Smooth muscle cell (in vitro differentiated cells): ENCODE data around the gene HCN3. TPM values are rescaled to one million over a fixed set of nuclear protein-coding genes. Genes with fewer than 3 reads are reported as not detected.

Source experiments
- DNase-seq: peaks from one replicate; lab custom pipeline; 2025; ENCODE audit not compliant: unreplicated experiment; lab: John Stamatoyannopoulos, UW
- H2AFZ ChIP-seq: fragments of 200-600 bp; sonication (generic); 2 replicates; pipeline ENCODE4 v1.6.0; 2016; ENCODE audit warnings: antibody characterized with exemption, low read depth, mild to moderate bottlenecking
- H3F3A ChIP-seq: fragments of 200-600 bp; sonication (generic); 2 replicates; pipeline ENCODE4 v1.6.0; 2017; ENCODE audit warnings: antibody characterized with exemption, low read depth
- H3K27ac ChIP-seq: fragments of 200-600 bp; sonication (generic); 2 replicates; pipeline ENCODE4 v1.5.1; 2016; ENCODE audit warnings: low read depth, mild to moderate bottlenecking
- H3K27me3 ChIP-seq: fragments of 200-600 bp; sonication (generic); 2 replicates; pipeline ENCODE4 v1.6.1; 2016; ENCODE audit warnings: low read depth, mild to moderate bottlenecking
- H3K36me3 ChIP-seq: fragments of 200-600 bp; sonication (generic); 2 replicates; pipeline ENCODE4 v1.5.1; 2016; ENCODE audit warnings: low read depth
- H3K4me1 ChIP-seq: fragments of 200-600 bp; sonication (generic); 2 replicates; pipeline ENCODE4 v1.5.1; 2016; ENCODE audit warnings: low read depth
- H3K4me2 ChIP-seq: fragments of 200-600 bp; sonication (generic); 2 replicates; pipeline ENCODE4 v1.6.0; 2016; ENCODE audit warnings: mild to moderate bottlenecking
- H3K4me3 ChIP-seq: fragments of 200-600 bp; sonication (generic); 2 replicates; pipeline ENCODE4 v1.5.1; 2016; ENCODE audit warnings: mild to moderate bottlenecking
- H3K79me2 ChIP-seq: fragments of 200-600 bp; sonication (generic); 2 replicates; pipeline ENCODE4 v1.6.0; 2016; ENCODE audit warnings: low read depth, mild to moderate bottlenecking
- H3K9ac ChIP-seq: fragments of 200-600 bp; sonication (generic); 2 replicates; pipeline ENCODE4 v1.6.0; 2016; ENCODE audit warnings: low read depth
- H3K9me3 ChIP-seq: fragments of 200-600 bp; sonication (generic); replicated peaks from 2 replicates; pipeline ENCODE4 v1.5.1; 2016; ENCODE audit warnings: low read depth
- H4K20me1 ChIP-seq: fragments of 200-600 bp; sonication (generic); 2 replicates; pipeline ENCODE4 v1.6.0; 2016; ENCODE audit warnings: low read depth
- WGBS: methylation state at CpG from one replicate; pipeline ENCODE4 v1.1.7; 2016; ENCODE audit warnings: low lambda C conversion rate; 5-methylcytosine and 5-hydroxymethylcytosine counted together
- polyA plus RNA-seq: library from polyadenylated mRNA; unstranded; fragments of >200 nt; fragmentation: Nextera tagmentation; extraction: Ambion mirVana; gene quantifications from 2 replicates; pipeline ENCODE4 v1.2.1, GENCODE V29; 2016
- total RNA-seq: library from RNA; depleted of rRNA; stranded (reverse); fragments of >200 nt; gene quantifications from 2 replicates; pipeline ENCODE4 v1.2.3, GENCODE V29; 2014
- TF ChIP-seq, protein P1 (sequence below): fragments of 200-600 bp; sonication (generic); IDR thresholded peaks from 2 replicates; pipeline ENCODE4 v1.5.1; 2017; ENCODE audit warnings: borderline replicate concordance, mild to moderate bottlenecking, antibody characterized with exemption; ENCODE audit not compliant: insufficient read depth, poor library complexity, severe bottlenecking

HCN3 gene
- total and polyA plus RNA-seq, 2 experiments from 2014 or later, result 0.49 to 1.2 TPM

DNA sequence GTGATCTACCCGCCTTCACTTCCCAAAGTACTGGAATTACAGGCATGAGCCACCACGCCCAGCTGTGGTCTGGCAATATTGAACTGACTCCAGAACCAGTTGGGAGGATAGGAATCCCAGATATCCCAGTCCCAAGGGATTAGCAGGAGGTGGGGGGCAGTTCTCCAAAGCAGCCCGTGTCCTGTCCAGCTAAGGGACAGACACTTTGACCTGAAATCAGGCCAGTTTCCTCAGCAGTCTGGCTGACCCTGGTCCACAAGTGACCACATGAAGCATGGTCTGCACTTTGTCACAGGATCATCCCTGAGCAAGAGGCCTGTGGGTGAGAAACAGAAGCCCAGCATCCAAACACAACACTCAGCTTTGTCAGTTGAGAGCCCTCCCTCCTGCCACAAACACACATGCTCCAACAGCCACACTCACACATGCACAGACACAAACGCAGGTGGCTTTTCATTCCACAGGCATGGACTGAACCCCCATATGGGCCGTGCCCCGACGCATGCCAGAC lies 28.7 kb downstream of the HCN3 start:
- Histone ChIP-seq H3K4me1 (peaks cover 14% of the 10 kb centered on the region), H3K4me2 (no peak overlapping the region), H3K36me3 (no peaks in the 10 kb centered on the region), H3K27ac (no peak overlapping the region), H3K27me3 (no peaks in the 10 kb centered on the region), H2AFZ (no peak overlapping the region), H4K20me1 (peaks cover 5% of the 10 kb centered on the region), H3K9ac (no peak overlapping the region), H3F3A (peaks cover 6% of the 10 kb centered on the region), H3K79me2 (peaks cover 23% of the 10 kb centered on the region), H3K9me3 (no peaks in the 10 kb centered on the region), H3K4me3 (no peak overlapping the region)
- 68% methylated on average over 7 of the region's 7 CpGs for WGBS
- no peak for DNase-seq
- TF ChIP-seq, protein P1, sequence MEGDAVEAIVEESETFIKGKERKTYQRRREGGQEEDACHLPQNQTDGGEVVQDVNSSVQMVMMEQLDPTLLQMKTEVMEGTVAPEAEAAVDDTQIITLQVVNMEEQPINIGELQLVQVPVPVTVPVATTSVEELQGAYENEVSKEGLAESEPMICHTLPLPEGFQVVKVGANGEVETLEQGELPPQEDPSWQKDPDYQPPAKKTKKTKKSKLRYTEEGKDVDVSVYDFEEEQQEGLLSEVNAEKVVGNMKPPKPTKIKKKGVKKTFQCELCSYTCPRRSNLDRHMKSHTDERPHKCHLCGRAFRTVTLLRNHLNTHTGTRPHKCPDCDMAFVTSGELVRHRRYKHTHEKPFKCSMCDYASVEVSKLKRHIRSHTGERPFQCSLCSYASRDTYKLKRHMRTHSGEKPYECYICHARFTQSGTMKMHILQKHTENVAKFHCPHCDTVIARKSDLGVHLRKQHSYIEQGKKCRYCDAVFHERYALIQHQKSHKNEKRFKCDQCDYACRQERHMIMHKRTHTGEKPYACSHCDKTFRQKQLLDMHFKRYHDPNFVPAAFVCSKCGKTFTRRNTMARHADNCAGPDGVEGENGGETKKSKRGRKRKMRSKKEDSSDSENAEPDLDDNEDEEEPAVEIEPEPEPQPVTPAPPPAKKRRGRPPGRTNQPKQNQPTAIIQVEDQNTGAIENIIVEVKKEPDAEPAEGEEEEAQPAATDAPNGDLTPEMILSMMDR, result no peak

DNA sequence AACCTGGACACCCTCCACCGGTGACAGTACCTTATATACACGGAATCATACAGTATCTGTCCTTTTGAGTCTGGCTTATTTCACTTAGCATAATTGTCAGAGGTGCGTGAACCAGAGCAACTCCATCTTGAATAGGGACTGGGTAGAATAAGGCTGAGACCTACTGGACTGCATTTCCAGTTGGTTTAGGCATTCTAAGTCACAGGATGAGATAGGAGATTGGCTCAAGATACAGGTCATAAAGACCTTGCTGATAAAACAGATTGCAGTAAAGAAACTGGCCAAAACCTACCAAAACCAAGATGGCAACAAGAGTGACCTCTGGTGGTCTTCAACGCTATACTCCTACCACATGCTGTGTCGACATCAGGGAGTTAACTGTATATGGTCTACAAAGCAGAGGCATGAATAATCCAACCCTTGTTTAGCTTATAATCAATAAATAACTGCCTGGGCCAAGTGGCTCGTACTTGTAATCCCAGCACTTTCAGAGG lies 30.0 kb downstream of the HCN3 start:
- no peak for DNase-seq
- no peaks in the 10 kb centered on the region for H3K36me3 ChIP-seq
- TF ChIP-seq, protein P1, result peak; percentile 37
- H3K4me2 ChIP-seq, result no peak overlapping the region
- no peak overlapping the region for H3K27ac ChIP-seq
- peaks cover 6% of the 10 kb centered on the region for H3F3A ChIP-seq
- H3K4me1 ChIP-seq, result peaks cover 16% of the 10 kb centered on the region
- 72% methylated on average over 6 of the region's 6 CpGs for WGBS
- peaks cover 11% of the 10 kb centered on the region for H4K20me1 ChIP-seq
- no peak overlapping the region for H2AFZ ChIP-seq
- H3K27me3 ChIP-seq, result no peaks in the 10 kb centered on the region
- no peaks in the 10 kb centered on the region for H3K9me3 ChIP-seq
- H3K79me2 ChIP-seq, result peaks cover 36% of the 10 kb centered on the region
- H3K4me3 ChIP-seq, result no peak overlapping the region
- no peak overlapping the region for H3K9ac ChIP-seq

DNA sequence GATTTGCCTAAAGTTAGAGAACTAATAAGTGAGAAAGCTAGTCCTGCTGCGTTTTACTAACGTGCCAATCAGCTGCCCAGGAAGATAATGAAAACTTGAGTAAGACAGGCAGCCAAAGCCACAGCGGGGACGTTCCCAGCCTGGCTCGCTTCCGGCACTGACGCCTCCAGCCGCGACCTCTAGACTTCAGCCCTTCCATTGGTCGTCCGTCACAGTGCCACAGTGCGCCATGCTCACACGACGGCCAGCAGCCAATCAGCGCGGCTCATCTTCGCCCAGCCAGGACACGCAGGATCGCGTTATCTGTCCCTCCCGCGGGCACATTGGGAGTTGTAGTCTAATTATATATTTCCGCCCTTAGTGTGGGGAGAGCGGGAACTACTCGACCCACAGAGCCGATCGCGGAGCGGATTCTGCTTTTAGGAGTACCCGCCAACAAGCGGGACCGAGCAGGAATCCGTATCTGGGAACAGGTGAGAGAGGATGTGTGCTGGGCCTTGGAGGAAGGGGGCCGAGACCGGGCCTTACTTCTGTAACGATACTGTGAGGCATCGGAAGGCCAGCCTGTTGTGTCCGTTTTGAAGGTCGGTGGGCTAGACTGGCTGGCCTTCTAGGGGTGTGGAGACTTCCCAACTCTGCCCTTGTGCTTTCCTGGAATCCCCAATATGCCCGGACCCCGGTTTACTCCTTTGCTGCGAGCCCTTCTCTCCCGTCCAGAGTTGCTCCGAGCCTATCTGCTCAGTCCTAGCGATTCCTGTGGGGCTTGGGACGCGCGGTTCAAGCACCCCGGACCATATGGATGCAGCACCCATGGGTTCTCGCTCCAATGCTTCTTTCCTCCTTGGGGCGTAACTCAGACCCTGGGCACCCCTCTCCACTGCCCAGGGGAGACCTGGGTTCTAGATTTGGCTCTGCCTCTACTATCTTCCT lies 31.5 kb downstream of the HCN3 start, which contains the start of gene FDPS:
Gene FDPS (plus strand): TSS at position 374 of the 930 bp plus-strand sequence. CDS start 924 bp downstream, outside the sequence.
- H3K4me2 ChIP-seq, result peak within 1 kb of the TSS; percentile 97
- peak within 1 kb of the TSS; percentile 61 for H2AFZ ChIP-seq
- peaks cover 16% of the 10 kb centered on the region for H4K20me1 ChIP-seq
- peak within 1 kb of the TSS; percentile 76 for H3K27ac ChIP-seq
- peak within 1 kb of the TSS; percentile 71 for H3K4me3 ChIP-seq
- H3K4me1 ChIP-seq, result peaks cover 16% of the 10 kb centered on the region
- H3K9ac ChIP-seq, result peak within 1 kb of the TSS; percentile 89
- no peaks in the 10 kb centered on the region for H3K27me3 ChIP-seq
- H3F3A ChIP-seq, result peaks cover 6% of the 10 kb centered on the region
- H3K79me2 ChIP-seq, result peaks cover 37% of the 10 kb centered on the region
- H3K36me3 ChIP-seq, result no peaks in the 10 kb centered on the region
- TF ChIP-seq, protein P1, result no peak
- H3K9me3 ChIP-seq, result no peaks in the 10 kb centered on the region
- peak; percentile 84 for DNase-seq
- WGBS, result 1% methylated on average over 51 of the region's 51 CpGs
